ENCODE measurements around the gene RASSF3.

DNA sequence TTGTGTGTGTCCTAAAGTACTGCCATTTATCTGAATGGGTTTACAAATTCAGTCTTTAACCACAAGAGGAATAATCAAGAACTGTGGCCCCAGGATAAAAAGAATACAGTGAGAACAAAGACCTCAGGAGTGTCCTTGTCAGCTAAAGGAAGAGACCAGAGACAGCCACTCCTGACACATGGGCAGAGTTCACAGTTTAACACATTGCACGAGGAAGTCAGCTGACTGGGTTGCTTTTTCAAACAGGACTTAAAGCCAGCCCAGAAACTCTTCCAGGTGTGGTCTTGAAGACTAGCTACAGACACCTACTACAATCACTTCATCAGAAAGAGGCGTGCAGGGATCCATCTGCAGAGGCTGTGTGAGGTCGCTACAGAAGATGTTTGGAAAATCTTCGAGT lies 106.1 kb downstream of the RASSF3 start:
- TF ChIP-seq, protein P1, sequence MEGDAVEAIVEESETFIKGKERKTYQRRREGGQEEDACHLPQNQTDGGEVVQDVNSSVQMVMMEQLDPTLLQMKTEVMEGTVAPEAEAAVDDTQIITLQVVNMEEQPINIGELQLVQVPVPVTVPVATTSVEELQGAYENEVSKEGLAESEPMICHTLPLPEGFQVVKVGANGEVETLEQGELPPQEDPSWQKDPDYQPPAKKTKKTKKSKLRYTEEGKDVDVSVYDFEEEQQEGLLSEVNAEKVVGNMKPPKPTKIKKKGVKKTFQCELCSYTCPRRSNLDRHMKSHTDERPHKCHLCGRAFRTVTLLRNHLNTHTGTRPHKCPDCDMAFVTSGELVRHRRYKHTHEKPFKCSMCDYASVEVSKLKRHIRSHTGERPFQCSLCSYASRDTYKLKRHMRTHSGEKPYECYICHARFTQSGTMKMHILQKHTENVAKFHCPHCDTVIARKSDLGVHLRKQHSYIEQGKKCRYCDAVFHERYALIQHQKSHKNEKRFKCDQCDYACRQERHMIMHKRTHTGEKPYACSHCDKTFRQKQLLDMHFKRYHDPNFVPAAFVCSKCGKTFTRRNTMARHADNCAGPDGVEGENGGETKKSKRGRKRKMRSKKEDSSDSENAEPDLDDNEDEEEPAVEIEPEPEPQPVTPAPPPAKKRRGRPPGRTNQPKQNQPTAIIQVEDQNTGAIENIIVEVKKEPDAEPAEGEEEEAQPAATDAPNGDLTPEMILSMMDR (IDR thresholded peaks at IDR 0.05) = no peak
- TF ChIP-seq ZFX (IDR thresholded peaks at IDR 0.05; ENCODE audit: borderline replicate concordance) = no peak
